HG03558 (cell line): ENCODE measurements around the gene BUB3.

Experiments
- ATAC-seq: cut with Tn5 transposase; IDR thresholded peaks from one replicate; pipeline ENCODE4 v1.9.1; 2021; ENCODE audit warnings: moderate number of reproducible peaks; ENCODE audit not compliant: unreplicated experiment; ENCODE audit errors: extremely low read depth

BUB3 gene, protein sequence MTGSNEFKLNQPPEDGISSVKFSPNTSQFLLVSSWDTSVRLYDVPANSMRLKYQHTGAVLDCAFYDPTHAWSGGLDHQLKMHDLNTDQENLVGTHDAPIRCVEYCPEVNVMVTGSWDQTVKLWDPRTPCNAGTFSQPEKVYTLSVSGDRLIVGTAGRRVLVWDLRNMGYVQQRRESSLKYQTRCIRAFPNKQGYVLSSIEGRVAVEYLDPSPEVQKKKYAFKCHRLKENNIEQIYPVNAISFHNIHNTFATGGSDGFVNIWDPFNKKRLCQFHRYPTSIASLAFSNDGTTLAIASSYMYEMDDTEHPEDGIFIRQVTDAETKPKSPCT

DNA sequence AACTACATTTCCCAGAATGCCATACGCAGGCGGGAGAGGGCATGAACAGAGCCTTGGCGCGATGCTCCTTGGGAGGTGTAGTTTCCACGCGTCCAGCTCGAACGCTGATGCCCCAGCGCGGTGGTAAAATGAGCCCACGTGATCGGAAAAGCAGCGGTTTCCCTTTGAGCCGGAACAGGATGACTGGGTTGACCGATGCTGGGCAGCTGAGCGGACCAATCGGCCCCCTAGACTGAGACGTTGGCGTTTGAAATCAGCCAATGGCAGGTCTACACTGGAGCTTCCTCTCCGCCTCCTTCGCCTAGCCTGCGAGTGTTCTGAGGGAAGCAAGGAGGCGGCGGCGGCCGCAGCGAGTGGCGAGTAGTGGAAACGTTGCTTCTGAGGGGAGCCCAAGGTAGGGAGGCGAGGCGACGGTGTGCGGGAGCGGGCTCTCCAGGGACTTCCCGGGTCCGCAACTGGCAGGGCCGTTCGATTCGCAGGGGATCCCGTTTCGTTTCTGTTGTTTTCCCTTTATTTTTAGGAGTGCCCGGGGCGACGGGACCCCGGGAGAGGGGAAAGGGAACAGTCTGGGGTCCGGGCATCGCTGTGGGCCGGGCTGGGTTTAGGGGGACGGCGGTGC, at the start of gene BUB3:
Gene BUB3, plus strand, starts transcription at position 311 of the 619 bp plus-strand sequence. CDS start 516 bp downstream, outside the sequence.
- peak; percentile 79 for ATAC-seq

DNA sequence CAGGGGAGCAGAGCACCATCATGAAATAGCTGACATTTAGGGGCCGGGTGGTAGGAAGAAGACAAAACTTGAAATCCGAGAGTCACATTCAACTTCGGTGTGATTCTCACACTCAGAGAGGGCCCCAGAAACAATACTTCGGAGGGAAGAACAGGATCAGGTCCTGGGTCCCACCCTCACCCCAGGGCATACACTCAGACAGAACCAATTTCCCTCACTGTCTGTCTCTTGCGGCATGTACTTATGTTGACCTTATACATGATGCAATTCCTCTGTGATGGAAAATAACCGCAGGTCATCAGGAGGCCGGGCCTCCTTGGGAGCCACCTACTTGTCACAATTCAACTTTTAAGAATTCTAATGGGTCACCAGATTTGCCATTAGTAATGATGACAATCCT, 44.7 kb upstream of the BUB3 start:
- ATAC-seq = no peak

GRCh38 chr10:123117644-123118417, 36.4 kb upstream of the BUB3 start:
- ATAC-seq = no peak

DNA sequence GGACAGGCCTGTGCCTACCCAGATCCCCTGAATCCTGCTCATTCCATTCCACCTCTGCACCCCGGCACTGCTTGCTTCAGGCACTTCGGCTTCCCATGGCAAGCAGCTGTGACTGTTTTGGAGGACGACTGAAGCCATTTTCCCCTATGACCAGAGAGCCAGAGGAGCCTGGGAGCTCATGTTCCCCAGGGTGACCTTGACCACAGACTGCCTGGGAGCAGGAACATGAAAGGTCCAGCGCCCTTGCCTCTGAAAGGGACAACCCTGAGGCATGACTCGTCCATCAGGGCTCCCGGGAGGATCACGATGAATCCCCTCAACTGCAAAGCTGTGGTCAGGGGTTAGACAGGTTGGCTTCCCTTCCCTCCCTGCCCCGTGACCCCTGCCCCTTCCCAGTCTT, 35.1 kb upstream of the BUB3 start:
- ATAC-seq = no peak

- no peak for ATAC-seq
Observed at GRCh38 chr10:123126246-123126645, 28.0 kb upstream of the BUB3 start.

DNA sequence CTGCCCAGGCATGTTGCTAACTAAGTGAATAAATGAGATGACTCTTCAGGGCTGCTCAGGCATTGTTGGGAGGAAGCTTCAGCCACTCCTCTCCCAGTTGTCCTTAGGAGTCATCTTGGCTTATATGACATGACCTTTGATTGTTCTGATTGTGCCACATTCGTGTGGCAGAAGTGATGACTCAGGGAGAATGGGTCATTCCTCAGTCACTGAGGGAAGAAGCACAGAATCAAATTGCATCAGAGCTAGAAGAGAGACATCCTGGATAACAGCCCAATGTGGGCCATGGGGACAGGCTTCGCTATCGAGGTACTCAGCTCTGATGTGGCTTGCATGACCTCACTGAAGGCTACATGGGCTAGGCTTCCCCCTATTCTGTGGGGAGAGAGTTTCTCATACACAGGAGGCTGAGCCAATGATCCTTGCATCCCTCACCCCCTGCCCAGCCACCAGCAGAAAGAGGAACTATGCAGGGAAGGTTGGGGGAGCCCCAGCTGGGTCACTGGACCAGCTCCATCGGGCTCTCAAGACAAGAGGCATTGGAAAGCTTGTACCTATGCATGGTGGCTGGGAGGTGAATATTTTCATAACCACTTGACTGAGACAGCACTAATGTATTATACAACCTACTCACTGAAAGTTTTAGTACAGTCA, 24.5 kb upstream of the BUB3 start:
- no peak for ATAC-seq

DNA sequence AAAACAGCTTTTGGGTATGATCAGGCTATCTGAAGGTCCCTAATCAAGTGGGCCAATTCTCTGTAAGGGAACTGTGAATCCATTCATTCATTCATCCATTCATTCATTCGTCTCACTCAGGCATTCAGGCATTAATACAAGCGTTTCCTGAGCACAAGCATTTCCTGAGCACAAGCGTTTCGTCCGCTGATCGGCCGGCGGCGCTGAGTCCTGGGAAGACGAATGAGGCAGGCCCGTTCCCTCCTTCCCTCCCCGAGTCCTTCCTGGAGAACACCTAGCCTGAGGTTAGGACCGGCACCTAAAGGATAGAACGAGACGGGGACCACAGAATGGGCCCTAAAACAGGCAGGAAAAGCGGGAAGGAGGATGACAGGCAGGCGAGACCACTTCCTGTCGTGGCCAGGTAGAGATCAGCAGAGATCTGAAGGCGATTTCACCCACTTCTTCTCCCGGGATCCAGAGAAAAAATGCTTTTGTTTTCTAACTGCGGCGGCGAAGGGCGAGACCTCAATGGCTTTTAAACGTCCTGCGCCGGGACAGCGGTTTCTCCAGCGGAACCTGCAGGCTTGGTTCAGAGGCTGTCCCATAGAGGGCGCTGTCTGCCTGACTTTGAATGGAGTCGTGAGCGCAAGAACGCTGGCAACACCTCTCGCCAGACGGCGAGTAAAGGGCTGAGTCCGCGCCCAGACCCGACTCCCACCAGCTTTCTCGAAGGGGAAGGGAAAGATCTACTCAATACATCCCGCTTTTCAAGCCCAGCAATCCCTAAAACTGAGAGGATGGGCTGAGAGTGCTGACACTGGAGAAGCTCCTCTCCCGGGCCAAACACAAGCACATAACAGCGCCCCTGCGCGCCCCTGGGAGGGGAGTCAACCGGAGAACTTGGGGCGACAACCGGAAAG, 21.4 kb upstream of the BUB3 start:
- ATAC-seq = no peak

GRCh38 chr10:123133541-123134342, 20.5 kb upstream of the BUB3 start:
- no peak for ATAC-seq

- ATAC-seq = no peak
Observed at GRCh38 chr10:123134343-123134914, 19.8 kb upstream of the BUB3 start.

DNA sequence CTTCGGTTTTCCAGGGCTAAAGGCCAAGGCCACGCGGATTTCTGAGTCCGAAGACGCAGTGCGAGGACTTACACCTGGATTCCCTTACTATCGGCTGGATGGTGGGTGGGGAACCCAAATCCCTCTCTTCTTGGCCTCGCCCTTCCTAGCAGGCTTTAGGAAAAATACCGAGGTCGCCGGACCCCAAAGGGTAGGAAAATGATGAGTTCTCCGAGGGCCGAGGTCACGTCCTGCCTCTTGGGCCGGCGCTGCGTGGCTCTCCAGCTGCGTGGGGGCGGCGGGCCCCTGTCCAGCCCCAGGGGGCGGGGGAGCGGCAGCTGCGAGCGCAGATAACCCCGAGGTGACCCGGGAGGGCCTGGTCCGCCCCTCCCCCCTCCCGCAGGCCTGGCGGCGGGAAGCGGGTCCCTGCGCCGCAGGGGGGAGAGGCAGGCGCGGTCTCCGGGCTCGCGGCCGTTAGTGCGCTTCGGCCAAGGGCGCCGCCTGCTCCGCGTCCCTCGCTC, 19.2 kb upstream of the BUB3 start:
- no peak for ATAC-seq

DNA sequence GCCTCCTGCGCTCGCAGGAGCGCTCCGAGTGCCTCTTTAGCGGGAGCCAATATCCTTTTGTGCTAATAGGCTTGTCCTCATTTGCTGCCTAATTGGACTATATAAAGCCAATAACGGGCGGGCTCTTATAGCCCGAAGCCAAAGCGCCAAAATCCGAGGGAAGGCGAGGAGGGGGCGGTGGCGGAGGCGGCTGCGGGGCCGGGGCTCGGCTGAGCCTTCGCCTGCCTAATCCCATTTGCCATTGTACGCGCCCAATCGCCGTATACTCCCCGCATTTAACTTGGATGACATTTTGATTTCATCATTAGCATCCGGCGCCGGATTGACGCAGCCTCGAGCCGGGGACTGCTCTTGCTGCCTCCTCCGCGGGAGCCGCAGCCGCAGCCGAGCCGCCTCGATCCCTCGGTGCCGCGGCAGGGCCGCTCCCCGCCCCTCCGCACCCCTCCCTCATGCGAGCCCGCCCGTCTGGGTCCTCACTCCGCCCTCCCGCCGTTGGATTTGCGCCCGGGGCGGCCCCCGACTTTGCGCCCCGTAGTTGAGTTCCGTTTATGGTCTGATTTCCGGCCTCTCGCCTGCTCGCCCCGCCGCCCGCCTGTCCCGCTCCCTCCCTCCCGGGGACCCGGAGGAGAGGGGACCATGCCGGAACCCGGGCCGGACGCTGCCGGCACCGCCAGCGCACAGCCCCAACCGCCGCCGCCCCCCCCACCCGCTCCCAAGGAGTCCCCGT, 18.6 kb upstream of the BUB3 start, which contains the start of gene HMX3:
Gene HMX3, plus strand, starts transcription at position 556 of the 727 bp plus-strand sequence. Its CDS starts 81 bp downstream, at position 637.
- no peak for ATAC-seq

DNA sequence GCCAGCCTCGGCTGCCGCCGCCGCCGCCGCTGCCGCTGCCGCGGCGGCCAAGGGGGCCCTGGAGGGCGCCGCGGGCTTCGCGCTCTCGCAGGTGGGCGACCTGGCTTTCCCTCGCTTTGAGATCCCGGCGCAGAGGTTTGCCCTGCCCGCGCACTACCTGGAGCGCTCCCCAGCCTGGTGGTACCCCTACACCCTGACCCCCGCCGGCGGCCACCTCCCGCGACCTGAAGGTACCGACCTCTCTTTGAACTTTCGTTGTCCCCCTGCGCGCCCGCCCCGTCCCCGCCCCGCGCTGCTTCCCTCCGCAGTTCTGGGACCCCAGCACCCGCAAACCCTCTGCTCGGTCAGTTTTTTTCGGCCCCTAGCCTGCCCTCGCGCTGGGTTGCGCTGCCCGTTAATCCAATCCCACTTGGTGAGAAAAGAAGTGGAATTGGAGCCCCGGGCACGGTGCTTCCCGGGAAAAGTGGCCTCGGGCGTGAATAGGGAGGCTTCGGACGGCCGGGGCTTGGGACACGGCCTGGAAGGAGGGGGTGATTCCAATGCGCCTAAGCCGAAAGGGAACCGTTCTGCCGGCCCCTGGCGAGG, 17.9 kb upstream of the BUB3 start:
- ATAC-seq = no peak

- no peak for ATAC-seq
Observed at GRCh38 chr10:123136806-123137642, 17.2 kb upstream of the BUB3 start.

DNA sequence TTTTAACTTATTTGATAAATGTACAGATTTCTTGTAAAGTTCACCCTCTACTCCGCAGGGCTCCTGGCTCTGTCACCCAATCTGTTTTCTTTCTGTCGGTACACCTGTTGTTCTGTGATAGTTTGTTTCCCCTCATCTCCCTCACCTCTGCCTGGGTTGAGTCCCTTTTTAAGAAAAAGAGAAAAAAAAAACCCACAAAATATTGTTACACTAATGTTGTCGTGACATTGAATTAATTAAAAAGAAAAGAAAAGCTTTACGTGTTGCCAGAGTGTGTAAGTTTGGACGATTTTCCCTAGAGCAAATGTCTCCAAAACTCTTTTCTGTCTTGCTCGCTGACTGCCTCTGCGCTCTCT, 15.1 kb upstream of the BUB3 start:
- ATAC-seq = no peak

DNA sequence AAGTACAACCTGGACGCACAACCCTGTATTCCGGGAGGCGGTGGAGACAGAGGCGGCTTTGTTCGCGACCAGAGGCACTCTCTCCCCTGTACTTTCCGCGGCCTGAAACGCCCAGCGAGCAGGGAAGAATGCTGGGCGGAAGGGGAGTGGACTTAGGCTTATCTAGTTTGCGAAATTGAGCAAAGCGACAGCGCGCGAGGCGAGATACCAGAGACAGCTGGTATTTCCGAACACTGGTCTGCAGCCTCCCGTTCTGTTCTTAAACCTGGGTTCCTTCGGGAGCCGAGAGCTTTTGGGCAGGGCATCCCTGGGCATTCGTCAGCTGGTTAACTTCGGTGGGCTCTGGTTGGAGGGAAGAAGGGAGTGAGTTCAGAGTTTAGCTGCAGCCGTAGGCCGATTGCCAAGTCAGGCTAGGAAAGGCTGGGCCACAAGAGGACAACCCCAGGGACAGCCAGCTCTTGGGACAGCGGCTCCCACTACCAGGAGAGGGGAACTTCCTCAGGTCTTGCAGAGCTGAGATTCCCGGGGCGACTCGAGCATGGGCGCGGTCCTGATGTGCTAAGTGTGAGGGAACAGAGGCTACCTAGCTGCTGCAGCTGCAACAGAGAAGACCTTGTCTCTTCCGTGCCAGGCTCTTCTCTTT, 14.6 kb upstream of the BUB3 start:
- ATAC-seq = no peak
